Keratinocyte (primary cell): Measurements from ENCODE around the gene HOXA10.

ENCODE experiments used
- CTCF ChIP-seq, 3 experiments: IDR thresholded peaks in 1 of 3; conservative IDR thresholded peaks in 1 of 3; optimal IDR thresholded peaks in 1 of 3; 2 replicates in 2 of 3; 3 replicates in 1 of 3; pipeline versions ENCODE3 to v1.5.1; 2011; ENCODE audit warnings: low read length in 3 of 3, mild to moderate bottlenecking in 3 of 3, moderate library complexity in 2 of 3, control low read depth in 1 of 3, inconsistent platforms in 1 of 3; ENCODE audit not compliant: insufficient read depth in 2 of 3; ENCODE audit errors: extremely low read depth in 1 of 3
- EZH2 ChIP-seq: IDR thresholded peaks from one replicate; pipeline ENCODE4 v1.6.1; 2012; ENCODE audit warnings: inconsistent platforms, mild to moderate bottlenecking, low read length, moderate library complexity

- TF ChIP-seq CTCF (optimal IDR thresholded peaks at IDR 0.05 in 1 of 3, IDR thresholded peaks at IDR 0.05 in 1 of 3, conservative IDR thresholded peaks at IDR 0.05 in 1 of 3; ENCODE audit: extremely low read depth in 1 of 3, insufficient read depth in 2 of 3, low read length in 3 of 3) (peak; percentile 80 to 92 (median 80)), EZH2 (no peak)
Measured at GRCh38 chr7:27179503-27180430, 5.6 kb upstream of the HOXA10 start.
